HL-60 (cell line): Measurements from ENCODE around the gene FBN1.

Experiments
- CTCF ChIP-seq: IDR thresholded peaks from one replicate; pipeline ENCODE4 v1.5.1; 2011; ENCODE audit warnings: low read length, control low read depth, inconsistent platforms; ENCODE audit not compliant: insufficient read depth
- GABPA ChIP-seq: IDR thresholded peaks from 2 replicates; pipeline ENCODE4 v1.6.1; 2012; ENCODE audit warnings: low read depth
- POLR2AphosphoS5 ChIP-seq: IDR thresholded peaks from 2 replicates; pipeline ENCODE4 v1.6.1; 2012; ENCODE audit warnings: low read depth
- REST ChIP-seq: IDR thresholded peaks from 2 replicates; pipeline ENCODE4 v1.6.1; 2012; ENCODE audit warnings: low read depth; ENCODE audit not compliant: insufficient replicate concordance
- SPI1 ChIP-seq: IDR thresholded peaks from 2 replicates; pipeline ENCODE4 v1.6.1; 2012; ENCODE audit warnings: low read depth, mild to moderate bottlenecking, borderline replicate concordance

GRCh38 chr15:48425051-48425450, 220.5 kb downstream of the FBN1 start:
- no peak for TF ChIP-seq CTCF
- no peak for TF ChIP-seq POLR2AphosphoS5
- TF ChIP-seq REST = no peak
- no peak for TF ChIP-seq GABPA
- TF ChIP-seq SPI1 = no peak
